Mucosa of stomach (tissue), 1 donor: ENCODE measurements around the gene KLHL8.

Experiments
- H3K27me3 ChIP-seq: one replicate; pipeline ENCODE4 v1.7.0; 2013; ENCODE audit warnings: mild to moderate bottlenecking, low read length; ENCODE audit not compliant: control insufficient read depth, insufficient read depth
- H3K36me3 ChIP-seq: one replicate; pipeline ENCODE4 v1.7.0; 2013; ENCODE audit warnings: low read length; ENCODE audit not compliant: control insufficient read depth, insufficient read depth
- H3K4me1 ChIP-seq: one replicate; pipeline ENCODE4 v1.7.0; 2013; ENCODE audit warnings: mild to moderate bottlenecking, low read length; ENCODE audit not compliant: control insufficient read depth, insufficient read depth
- H3K4me3 ChIP-seq: one replicate; pipeline ENCODE4 v1.7.0; 2013; ENCODE audit warnings: low read length
- H3K9ac ChIP-seq: one replicate; pipeline ENCODE4 v1.7.0; 2013; ENCODE audit warnings: mild to moderate bottlenecking, low read length, moderate library complexity
- H3K9me3 ChIP-seq: one replicate; pipeline ENCODE4 v1.7.0; 2013; ENCODE audit warnings: mild to moderate bottlenecking, low read length, moderate library complexity; ENCODE audit not compliant: control insufficient read depth
- donor health status: Pancreatic carcinoma.

Gene KLHL8

DNA sequence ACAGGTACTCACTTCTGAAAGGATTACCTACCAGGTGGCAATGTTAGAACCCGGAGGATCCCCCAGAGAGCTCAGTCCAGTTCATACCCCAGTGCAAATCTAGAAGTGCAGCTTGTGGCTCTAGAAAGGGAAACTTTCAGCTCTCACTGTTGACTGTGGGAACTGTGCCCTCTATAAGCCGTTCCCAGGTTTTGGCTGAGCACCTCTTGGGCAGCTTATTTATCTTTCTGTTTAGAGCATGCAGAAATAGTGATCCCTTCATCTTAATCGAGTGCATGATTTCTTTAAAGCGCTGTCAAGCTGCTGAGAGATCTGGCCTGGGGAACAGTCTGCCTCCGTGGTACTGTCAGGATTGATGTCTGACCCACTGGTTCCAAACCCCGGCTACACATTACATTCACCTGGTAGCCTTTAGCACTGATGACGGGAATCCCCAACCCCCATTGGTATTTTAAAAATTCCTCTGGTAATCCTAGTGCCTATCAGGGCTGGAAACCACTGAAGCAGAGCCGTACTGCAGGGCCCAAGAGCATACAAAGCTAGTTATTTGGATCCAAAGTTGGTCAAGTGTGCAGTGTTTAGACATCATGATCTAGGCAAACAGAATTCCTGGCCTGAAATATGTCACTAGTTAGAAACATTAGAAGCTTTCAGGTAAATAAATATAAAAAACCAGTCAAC is 103.2 kb downstream of the KLHL8 start:
- no peak overlapping the region for H3K4me3 ChIP-seq
- H3K9ac ChIP-seq: no peak overlapping the region
- peaks cover 24% of the 10 kb centered on the region for H3K4me1 ChIP-seq
- H3K9me3 ChIP-seq: no peaks in the 10 kb centered on the region
- H3K27me3 ChIP-seq: no peaks in the 10 kb centered on the region
- H3K36me3 ChIP-seq: peaks cover 18% of the 10 kb centered on the region

DNA sequence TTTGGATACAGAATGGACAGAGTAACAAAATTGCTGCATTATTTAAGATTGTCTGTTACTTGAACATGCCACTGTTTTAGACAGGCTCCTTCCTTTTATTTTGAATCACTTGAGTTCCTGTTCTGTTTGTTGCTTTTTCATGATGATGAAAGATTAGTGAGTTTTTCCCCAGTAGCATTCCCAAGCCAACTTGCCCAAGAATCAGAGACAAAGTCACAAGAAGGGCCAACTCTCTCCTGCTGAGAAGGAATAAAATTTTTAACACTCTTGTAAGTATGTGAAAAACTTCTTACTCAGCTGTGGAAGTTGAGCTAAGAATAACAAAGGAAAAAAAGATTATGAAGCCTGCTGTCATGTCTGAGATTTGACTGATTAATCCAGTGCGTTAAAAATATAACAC is 104.2 kb downstream of the KLHL8 start:
- Histone ChIP-seq H3K4me1 (peaks cover 22% of the 10 kb centered on the region), H3K9ac (no peak overlapping the region), H3K4me3 (no peak overlapping the region), H3K27me3 (no peaks in the 10 kb centered on the region), H3K9me3 (no peaks in the 10 kb centered on the region), H3K36me3 (peaks cover 18% of the 10 kb centered on the region)

DNA sequence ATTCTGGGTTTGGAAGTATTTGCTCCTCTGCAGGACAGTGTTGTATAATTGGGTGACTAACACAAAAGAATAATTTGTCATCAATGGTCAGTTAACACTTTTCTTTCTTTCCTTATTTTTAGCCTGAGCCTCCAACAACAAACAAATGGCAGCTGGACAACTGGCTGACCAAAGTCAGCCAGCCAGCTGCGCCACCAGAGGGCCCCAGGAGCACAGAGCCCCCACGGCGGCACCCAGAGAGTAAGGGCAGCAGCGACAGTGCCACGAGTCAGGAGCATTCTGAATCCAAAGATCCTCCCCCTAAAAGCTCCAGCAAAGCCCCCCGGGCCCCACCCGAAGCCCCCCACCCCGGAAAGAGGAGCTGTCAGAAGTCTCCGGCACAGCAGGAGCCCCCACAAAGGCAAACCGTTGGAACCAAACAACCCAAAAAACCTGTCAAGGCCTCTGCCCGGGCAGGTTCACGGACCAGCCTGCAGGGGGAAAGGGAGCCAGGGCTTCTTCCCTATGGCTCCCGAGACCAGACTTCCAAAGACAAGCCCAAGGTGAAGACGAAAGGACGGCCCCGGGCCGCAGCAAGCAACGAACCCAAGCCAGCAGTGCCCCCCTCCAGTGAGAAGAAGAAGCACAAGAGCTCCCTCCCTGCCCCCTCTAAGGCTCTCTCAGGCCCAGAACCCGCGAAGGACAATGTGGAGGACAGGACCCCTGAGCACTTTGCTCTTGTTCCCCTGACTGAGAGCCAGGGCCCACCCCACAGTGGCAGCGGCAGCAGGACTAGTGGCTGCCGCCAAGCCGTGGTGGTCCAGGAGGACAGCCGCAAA is 106.0 kb downstream of the KLHL8 start:
- H3K36me3 ChIP-seq: peaks cover 18% of the 10 kb centered on the region
- no peak overlapping the region for H3K4me3 ChIP-seq

DNA sequence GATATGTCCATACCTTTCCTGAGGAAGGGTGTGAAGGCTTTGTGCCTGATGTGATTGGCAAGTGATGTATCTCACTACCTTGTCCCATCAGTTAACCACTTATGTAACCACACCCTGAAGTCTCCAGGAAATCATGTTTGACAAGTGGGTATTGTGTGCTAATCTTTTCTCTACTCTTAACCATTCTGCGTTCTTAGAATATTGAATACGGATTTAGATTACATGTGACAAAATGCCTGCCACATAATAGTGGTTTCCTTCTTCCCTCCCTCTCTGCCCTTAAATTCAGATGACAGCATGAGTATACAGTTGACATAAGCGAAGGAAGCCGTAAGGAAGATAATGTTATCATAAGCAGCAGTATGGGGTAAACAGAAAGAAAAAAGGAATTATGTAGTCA is 108.4 kb downstream of the KLHL8 start:
- H3K27me3 ChIP-seq: no peaks in the 10 kb centered on the region
- no peak overlapping the region for H3K9ac ChIP-seq
- H3K4me3 ChIP-seq: no peak overlapping the region
- H3K36me3 ChIP-seq: peaks cover 20% of the 10 kb centered on the region
- H3K9me3 ChIP-seq: no peaks in the 10 kb centered on the region
- peaks cover 1% of the 10 kb centered on the region for H3K4me1 ChIP-seq

More for the DNA sequence above, 106.0 kb downstream of the KLHL8 start:
- Histone ChIP-seq H3K9me3 (no peaks in the 10 kb centered on the region), H3K9ac (no peak overlapping the region), H3K4me1 (peaks cover 10% of the 10 kb centered on the region), H3K27me3 (no peaks in the 10 kb centered on the region)
